GM12801 (cell line): Measurements from ENCODE around the gene TSFM.

ENCODE experiments used
- TF ChIP-seq, protein P1 (sequence below): IDR thresholded peaks from one replicate; pipeline ENCODE4 v1.5.1; 2011; ENCODE audit warnings: control low read depth; ENCODE audit not compliant: insufficient read length; ENCODE audit errors: extremely low read depth

The TSFM gene

DNA sequence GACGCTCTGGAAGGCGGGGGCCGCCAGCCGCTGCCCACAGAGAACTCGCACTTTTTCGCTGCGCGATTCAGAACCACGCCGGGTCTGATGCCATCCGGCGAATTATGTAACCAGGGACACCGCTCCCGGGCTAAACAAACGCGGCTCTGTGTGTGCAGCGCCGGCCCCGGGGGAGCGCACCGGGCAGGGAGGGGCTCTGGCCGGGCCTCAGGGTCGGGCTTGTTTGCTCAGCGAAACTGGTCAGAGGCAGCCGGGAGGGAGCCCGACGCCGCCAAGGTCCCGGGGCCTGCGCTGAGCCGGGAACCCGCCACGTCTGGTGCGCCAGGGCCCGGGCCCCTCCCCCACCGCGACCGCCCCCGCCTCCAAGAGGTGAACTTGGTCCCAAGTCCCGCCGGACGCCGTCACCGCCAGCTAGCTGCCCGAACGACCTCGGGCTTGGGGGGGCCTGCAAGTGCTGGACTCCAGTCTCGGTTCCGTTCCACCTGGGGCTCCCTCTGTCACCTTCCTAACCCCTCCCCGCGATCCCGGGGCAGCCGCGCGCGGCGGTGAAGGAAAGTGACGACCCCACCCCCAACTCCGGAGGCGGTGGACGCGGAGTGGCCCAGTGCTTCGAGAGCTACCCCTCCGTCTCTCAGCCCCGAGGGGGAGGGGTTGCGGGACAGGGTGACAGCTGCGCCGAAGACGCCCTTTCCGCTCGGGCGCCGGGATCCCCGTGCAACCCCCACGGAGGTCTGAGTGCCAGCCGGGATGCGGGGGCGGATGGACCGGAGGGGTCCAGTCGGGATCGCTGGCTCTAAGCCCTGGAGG, 63.1 kb downstream of the TSFM start:
- TF ChIP-seq, protein P1, sequence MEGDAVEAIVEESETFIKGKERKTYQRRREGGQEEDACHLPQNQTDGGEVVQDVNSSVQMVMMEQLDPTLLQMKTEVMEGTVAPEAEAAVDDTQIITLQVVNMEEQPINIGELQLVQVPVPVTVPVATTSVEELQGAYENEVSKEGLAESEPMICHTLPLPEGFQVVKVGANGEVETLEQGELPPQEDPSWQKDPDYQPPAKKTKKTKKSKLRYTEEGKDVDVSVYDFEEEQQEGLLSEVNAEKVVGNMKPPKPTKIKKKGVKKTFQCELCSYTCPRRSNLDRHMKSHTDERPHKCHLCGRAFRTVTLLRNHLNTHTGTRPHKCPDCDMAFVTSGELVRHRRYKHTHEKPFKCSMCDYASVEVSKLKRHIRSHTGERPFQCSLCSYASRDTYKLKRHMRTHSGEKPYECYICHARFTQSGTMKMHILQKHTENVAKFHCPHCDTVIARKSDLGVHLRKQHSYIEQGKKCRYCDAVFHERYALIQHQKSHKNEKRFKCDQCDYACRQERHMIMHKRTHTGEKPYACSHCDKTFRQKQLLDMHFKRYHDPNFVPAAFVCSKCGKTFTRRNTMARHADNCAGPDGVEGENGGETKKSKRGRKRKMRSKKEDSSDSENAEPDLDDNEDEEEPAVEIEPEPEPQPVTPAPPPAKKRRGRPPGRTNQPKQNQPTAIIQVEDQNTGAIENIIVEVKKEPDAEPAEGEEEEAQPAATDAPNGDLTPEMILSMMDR = no peak

DNA sequence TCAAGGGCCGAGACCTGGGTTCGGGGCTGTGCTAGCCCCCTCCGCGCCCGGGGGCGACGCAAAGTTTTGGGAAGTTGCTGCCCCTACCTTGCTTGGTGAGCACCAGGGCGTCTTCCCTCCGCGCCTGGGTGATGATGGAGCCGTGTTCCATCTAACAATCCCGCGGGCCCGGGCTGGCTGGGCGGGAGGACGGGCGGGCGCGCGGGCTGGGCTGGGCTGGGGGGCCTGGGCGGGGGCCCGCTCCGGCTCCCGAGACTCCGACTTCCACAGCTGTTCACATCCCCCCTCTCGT, 63.6 kb downstream of the TSFM start:
- TF ChIP-seq, protein P1 = no peak

DNA sequence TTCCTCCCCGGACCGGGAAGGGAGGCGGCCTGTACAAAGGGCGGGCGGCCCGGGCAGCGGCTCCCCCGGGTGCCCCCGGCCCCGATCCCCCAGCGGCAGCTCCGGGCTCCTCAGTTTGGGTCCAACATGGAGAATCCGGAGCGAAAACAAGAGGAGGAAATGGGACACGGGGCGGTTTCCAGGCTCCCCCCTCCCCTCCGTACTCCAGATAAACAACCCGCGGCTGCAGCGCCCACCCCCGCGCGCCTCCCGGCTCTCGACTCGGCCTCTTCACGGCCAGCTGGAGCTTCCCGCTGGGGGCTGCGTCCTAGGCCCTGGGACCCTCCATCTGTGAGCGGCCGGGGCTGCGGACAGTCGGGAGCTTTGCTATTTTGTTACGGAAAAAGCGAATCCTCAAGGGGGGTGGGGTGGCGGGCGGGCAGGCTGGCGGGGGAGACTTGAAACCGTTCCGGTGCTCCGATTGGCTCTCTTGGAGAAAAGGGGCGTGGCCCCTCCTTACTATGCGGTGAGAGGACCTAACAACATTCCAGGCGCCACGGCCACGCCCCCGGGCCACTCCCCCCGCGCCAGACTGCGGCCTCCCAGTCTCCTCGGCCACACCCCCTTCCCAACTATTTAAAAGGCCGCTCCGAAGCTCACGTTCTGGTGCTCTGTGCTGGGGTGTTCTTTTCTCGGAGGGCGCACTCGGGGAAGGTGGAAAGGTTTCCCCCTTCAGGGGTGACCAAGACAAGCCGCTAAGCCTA, 64.2 kb downstream of the TSFM start, which contains the start of gene CTDSP2:
TSS of gene CTDSP2 (minus strand) at position 153 of the 743 bp plus-strand sequence. CDS start 294 bp downstream, outside the sequence.
- TF ChIP-seq, protein P1 = no peak
